Measurements from ENCODE around the gene ZNF341.

DNA sequence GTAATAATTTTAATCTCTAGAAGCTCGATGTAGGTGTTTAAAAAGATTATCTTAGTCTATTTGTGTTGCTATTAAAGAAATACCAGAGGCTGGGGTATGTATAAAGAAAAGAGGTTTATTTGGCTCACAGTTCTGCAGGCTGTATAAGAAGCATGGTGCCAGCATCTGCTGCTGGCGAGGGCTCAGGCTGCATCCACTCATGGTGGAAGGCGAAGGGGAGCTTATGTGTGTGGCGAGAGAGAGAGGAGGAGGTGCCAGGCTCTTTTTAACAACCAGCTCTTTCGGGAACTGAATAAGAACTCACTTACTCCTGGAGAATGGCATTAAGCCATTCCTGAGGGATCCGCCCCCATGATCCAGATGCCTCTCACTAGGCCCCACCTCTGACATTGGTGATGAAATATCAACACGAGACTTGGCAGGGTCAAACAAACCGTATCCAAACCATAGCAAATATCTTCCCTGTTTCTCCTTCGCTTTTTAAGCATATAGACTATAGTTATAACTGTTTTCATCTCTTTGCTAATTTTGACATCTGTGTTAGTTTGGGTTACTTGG is 103.9 kb downstream of the ZNF341 start:
- TF ChIP-seq GATA2 (IDR thresholded peaks at IDR 0.05; ENCODE audit: low read depth, low read length) (no peak), GATA3 (IDR thresholded peaks at IDR 0.05; ENCODE audit: low read depth, low read length) (no peak)
